NCI-H1436 (cell line): ENCODE measurements around the gene RUNX1.

Experiments
- DNase-seq: peaks from one replicate; lab custom pipeline; 2025; lab: John Stamatoyannopoulos, UW

The RUNX1 gene

DNA sequence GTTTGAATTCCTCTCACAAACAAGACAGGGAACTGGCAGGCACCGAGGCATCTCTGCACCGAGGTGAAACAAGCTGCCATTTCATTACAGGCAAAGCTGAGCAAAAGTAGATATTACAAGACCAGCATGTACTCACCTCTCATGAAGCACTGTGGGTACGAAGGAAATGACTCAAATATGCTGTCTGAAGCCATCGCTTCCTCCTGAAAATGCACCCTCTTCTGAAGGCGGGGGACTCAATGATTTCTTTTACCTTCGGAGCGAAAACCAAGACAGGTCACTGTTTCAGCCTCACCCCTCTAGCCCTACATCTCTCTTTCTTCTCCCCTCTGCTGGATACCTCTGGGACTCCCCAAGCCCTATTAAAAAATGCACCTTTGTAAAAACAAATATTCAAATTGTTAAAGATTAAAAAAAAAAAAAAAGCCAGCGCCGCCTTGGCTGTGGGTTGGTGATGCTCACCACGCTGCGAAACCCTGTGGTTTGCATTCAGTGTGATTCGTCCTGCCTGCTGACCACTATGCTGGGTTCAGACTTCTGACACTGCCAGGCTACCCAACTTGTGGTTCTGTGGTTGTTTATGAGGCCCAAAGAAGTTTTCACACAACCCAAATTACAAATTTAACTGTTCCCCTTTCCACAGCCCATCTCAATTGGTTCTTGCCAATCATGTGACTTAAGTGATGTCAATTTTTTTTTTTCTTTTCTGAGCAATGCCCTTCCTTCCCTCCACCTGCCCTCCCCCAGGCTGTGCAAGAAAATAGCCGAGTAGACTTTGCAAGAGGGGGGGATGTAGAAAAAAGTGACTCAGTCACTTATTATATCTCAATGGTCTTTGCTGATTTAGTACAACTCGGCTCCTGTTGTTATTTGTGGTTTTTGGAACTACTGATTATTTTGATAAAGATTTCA, at the start of gene RUNX1:
Gene RUNX1 (minus strand): TSS at position 597 of the 912 bp plus-strand sequence.
- DNase-seq: no peak

- DNase-seq: no peak
Measured at GRCh38 chr21:35097525-35097924, 48.4 kb upstream of the RUNX1 start.

DNA sequence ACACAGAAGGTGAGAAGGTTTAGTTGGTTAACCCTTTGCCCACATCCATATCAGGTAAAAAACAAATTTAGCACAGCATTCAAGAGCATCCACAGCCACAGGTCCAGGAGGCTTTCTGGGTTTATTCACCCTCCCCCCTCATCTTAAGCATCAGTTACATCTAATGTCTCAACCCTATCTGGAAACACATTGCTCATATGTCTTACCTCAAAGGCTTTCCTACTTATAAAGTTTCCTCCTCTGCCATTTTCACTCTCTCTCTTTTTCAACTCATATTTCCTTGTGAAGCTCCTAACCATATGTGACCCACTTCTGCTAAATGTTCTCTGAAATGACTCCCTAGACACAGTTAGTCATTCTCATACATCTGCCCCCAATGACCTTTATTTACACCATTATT, 47.9 kb upstream of the RUNX1 start:
- DNase-seq: no peak

DNA sequence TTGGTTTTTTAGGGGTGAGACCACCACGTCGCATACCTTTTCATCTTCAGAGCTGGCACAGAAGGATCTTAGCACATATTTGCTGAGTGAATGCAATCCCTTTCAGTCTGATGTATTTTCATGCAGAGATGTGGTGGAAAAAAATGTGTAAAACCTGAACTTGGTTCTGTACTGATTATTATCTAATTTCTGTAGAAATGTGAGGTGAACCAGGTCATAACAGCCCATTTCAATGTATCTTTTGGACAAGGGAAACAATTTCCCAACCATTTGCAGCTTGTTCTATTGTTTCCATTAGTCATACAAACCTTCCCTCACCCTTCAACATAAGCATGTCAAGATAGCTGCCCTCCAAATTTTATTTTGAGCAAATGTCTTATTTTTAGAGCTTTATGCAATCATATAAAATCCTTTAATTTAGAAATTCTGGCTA, 46.8 kb upstream of the RUNX1 start:
- DNase-seq: no peak

DNA sequence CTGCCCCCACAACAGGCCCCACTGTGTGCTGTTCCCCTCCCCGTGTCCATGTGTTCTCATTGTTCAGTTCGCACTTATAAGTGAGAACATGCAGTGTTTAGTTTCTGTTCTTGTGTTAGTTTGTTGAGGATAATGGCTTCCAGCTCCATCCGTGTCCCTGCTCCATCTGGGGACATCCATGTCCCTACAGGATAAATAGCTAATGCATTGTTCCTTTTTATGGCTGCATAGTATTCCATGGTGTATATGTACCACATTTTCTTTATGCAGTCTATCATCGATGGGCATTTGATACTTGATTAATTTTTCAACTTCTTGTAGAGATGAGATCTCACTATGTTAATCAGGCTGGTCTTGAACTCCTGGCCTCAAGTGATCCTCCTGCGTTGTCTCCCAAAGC, 44.4 kb upstream of the RUNX1 start:
- no peak for DNase-seq

DNA sequence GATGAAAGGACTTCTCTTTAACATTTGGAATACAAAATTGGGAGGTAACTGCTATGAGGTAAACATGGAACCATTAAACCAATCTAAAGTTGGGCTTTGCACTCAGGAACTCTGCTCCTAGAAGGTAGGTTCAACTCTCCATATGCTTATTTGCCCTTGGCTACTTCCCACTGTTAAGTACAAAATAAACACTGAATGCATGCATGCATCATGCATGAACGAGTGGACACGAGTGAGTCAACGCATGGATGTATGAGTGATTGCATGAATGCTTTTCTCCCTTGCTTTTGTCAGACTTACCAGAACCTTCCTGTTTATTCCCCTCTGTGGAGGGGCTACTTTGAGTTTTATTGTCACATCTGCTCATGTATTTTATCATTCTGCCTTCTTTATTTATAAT, 42.4 kb upstream of the RUNX1 start:
- no peak for DNase-seq

GRCh38 chr21:35090403-35090802, 41.3 kb upstream of the RUNX1 start:
- no peak for DNase-seq

DNA sequence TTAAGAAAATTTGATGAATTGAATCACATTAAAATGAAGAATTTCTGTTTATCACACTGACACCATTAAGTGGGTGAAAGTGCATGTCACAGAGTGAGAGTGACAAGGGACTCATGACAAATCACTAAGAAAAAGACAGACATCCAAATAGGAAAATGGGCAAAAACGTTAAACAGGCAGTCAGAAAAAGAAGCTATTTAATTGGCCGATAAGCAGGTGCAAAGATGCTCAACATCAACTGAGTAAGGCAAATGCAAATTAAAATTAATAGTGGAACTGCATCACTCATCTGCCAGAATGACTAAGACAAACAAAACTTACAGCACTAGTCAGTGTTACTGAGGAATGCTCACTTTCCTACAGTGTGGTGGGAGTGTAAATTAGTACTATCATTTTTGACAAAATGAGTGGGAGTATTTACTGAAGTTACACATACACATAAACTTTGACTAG, 39.2 kb upstream of the RUNX1 start:
- DNase-seq: no peak

GRCh38 chr21:35086357-35086756, 37.3 kb upstream of the RUNX1 start:
- DNase-seq: no peak

DNA sequence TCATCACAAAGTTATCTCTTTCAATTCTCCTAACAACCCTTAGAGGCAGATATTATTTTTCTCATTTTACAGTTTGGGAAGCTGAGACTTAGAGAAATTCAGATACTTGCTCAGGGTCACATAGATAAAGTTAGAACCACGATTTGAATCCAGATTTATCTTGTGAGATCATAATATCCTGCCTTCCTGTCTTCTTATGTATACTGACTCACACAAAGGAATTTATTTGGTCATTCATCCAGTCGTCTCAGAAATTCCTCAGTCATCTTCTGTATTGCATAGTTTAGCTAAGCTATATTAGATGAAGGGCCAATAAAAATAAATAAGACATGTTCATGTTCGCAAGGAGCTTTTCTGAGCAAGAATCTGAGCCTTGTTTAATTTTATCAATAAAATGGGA, 35.8 kb upstream of the RUNX1 start:
- DNase-seq: no peak

DNA sequence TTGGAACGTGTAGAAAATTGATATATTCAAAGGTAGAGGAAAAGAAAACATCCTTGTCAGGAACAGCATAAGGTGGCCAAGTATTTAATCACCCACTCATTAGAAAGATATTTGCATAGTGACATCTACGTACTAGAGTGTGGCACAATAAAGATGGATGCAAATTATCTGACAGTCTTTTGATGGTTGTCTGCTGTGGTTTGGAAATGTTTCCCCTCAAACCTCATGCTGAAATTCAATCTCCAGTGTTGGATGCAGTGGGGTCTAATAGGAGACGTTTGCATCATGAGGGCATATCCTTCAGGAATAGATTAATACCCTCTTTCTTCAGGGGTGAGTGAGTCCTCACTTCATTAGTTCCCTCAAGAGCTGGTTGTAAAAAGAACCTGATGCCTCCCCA, 34.1 kb upstream of the RUNX1 start:
- DNase-seq: no peak

DNA sequence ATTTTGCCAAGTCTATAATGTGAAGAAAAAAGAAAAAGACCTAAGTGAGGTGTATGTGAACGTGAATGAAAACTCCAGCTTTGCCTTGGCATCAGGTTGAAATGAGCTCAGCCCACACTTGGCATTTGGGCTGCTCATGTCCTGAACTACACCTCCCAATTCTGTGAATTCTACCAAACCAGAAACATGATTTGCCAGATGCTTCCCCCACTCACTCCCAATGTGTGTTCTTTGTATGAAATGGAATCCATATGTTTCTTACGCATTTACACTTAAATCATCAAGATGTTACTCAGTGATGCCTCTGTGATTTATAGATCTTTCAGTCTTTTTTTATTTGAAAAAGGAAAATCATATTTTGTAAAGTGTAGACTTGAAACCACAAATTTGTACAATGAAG, 32.8 kb upstream of the RUNX1 start:
- DNase-seq: no peak

GRCh38 chr21:35079181-35079580, 30.1 kb upstream of the RUNX1 start:
- no peak for DNase-seq

DNA sequence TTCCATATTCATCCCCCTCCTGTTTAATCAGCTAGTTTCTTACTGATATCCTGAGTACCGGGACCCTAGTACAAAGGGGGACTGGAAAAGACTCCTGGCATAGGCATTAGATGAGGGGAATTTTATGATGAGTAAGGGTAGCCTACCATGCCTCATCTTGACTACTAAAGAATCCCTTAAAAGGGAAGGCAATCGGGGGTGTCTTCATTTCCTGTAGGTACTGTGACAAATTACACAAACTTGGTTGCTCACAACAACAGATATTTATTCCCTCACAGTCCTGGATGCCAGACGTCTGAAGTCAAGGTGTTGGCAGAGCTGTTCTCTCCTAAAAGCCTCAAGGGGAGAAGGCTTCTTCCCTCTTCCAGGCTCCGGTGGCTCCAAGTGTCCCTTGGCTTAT, 28.9 kb upstream of the RUNX1 start:
- DNase-seq: no peak

DNA sequence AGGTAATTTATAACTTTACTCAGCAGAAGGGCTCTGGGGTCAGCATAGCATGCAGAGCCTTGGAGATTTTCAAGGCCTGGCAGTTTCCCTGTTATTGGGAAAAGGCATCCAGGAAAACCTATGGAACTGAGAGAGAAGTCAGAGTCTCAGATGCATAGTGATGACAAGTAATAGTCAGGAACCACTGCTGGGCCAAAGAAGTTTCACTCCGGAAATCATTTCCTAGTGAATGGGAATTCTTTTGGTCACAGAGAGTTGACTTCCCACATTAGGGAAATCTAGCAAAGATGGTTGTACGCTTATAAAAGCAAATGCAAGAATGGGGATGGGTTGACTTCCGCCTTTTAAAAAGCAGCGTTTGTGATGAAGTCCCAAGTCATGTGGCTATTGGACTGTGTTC, 28.4 kb upstream of the RUNX1 start:
- DNase-seq: no peak

DNA sequence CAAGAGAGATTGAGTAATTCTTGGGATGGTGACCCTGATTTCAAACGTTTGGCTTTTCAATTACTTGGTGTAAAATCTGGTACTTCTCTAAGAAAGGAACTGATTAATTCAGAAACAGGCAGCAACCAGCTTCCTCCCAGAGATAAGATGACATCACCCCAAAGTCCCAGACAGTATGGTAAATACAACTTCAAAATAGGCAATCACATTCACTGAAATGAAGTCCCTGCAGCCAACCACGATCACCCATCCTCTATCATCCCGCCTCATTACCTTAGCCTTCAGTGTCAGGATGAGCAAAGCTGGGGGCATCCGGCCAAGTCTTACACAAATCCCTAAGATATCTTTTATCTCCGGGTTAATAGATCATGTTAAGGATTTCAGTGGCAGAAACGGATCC, 26.4 kb upstream of the RUNX1 start:
- no peak for DNase-seq

GRCh38 chr21:35072960-35073359, 23.9 kb upstream of the RUNX1 start:
- DNase-seq: no peak

DNA sequence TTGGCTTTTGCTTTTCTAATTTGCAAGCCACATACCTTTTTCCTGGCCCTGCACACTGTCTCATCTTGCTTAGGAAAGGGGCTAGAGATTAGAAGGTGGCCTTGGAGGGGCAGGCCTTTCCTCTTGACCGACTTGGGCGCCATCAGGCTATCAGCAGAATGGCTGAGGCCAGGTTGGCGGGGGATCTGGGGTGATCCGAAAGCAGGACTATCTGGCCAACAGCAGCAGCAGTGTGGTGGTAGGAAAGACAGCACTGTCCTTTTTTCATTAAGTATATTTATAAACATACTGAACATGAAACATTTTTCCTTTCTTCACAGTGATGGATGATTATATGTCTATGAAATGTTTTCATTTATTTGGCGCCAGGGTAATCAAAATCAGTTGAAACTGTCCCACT, 23.5 kb upstream of the RUNX1 start:
- no peak for DNase-seq

DNA sequence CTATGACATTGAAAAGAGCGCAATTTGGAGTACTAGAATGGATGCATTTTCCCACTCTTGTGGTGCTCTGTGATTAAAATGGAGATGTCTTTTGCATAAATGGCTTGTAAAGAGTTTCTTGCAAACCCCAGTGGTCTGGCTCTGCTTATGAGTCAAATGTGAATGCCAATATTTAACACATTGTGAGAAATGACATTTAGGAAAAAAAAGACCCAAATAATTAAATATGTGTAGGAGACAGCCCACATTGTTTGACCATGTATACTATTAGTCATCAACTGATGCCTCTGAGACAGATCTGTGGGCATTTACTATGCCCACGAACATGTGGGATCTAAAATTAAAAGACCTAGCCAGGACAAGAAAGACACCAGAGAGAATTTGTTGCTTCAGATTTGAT, 22.2 kb upstream of the RUNX1 start:
- DNase-seq: no peak

DNA sequence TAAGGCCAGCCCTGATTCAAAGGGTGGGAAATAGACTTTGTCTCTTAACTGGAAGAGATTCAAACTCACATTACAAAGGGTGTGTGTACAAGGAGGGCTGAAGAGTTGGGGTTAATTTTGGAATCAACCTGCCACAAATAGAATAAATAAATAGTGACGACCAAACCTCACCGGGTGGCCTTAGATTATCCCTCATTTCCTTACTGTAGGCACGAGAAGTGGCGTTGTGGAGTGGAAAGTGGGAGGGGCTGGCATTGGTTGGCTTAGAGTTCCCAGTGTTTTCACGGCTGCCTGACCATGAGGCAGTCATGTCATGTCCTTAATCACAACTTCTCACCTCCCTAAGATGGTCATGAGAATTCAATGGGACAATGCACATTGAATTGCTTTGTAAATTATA, 21.3 kb upstream of the RUNX1 start:
- DNase-seq: no peak

- DNase-seq: no peak
Measured at GRCh38 chr21:35066824-35067223, 17.7 kb upstream of the RUNX1 start.

- no peak for DNase-seq
Measured at GRCh38 chr21:35063428-35064172, 14.5 kb upstream of the RUNX1 start.

DNA sequence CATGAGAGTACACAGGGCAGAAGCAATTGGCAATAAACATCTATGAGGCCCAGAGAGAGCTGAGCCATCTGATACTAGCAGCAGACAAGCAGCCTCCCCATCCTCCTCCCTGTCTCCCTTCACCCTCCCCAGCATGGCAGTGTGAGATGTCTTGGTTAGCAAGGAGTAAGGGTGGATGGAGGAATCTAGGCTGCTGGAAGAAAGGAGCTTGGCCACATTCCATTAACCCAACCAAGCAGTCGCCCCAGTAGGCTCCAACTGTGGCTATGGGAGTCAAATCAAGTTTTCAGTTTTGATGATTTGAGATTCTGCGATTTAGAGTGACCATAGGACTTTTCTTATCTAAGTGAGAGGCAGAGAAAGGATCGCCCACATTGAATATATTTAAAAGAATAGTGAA, 12.9 kb upstream of the RUNX1 start:
- DNase-seq: no peak
